NCI-H128 (cell line): ENCODE results near the gene CCDC149.

ENCODE experiments used
- DNase-seq: peaks from one replicate; lab custom pipeline; 2025; ENCODE audit not compliant: unreplicated experiment; lab: John Stamatoyannopoulos, UW

The CCDC149 gene

GRCh38 chr4:24845132-24845531 is 67.7 kb downstream of the CCDC149 start:
- no peak for DNase-seq

- DNase-seq: no peak
Observed at GRCh38 chr4:24843096-24843495, 69.7 kb downstream of the CCDC149 start.

DNA sequence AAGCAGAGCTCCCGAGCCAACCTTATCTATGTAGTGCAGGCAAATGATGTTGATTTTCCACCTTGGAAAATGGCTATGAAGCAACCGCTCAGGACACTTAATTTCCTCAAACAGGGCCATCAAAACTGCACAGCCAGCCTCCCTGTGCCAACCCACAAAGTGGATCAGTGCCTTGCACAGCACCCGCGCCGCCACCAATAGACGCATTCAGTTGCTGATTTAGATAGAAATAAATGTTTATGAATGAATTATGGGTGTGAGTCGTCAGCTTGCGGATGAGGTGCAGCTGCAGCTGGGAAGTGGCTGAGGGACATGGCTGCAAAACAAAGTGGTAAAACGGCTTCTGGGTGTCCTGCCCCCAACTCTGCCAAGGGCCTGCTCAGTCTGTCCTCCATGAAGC is 70.5 kb downstream of the CCDC149 start:
- DNase-seq: no peak

DNA sequence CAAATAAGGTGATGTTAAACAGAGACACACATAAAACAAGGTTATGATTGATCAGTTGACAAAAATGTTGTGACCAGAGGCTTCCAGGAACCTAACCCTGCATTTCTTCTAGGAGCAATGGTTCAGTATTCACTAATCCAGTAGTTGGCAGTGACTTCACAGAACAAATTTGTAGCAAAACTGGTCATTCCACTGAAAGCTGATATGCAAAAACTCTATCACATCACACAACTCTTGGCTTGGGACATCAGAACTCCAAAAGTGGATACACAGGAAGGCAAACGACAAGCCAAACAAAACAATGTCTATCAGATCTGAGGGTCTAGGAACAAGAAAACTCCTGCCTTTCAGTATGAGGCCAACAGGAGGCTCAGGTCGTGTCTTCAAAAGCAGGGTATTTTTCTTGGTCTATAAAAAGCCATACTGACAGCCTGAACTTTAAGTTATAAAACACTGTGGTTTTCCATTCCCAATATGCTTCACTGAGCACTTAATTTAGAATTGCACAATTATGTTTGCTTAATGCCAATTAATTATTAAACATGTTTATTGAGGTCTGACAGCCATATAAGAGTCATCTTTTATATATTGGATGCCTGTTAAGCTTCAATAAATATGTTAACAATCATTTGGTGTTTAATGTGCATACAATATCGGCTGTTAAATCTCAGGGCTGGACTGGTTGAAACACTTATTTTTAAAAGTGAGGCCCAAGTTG is 71.9 kb downstream of the CCDC149 start:
- DNase-seq: no peak

- DNase-seq: no peak
Observed at GRCh38 chr4:24840362-24840761, 72.5 kb downstream of the CCDC149 start.

DNA sequence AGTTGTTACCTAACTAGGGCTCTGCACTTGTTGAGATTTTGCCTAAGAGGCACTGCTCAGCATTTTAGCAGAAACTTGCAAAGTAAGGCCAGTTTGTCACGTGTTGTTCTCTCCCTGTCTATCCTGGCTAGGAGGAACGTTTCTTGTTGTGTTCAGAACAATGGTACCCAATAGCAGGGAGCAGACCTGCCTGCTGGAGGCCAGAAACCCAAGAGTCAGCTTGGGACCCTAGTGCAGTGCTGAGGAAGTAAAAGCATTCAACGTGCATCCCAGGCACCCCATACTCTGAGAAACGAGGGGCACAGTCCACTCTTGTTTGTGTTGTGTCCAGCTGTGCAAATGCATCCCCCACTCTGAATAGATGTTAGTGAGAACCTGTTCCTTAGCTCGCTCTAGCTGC is 75.1 kb downstream of the CCDC149 start:
- DNase-seq: no peak

GRCh38 chr4:24837336-24837735 is 75.5 kb downstream of the CCDC149 start:
- DNase-seq: no peak

- no peak for DNase-seq
Observed at GRCh38 chr4:24836661-24837242, 76.1 kb downstream of the CCDC149 start.

- DNase-seq: no peak
Observed at GRCh38 chr4:24835696-24836095, 77.1 kb downstream of the CCDC149 start.

DNA sequence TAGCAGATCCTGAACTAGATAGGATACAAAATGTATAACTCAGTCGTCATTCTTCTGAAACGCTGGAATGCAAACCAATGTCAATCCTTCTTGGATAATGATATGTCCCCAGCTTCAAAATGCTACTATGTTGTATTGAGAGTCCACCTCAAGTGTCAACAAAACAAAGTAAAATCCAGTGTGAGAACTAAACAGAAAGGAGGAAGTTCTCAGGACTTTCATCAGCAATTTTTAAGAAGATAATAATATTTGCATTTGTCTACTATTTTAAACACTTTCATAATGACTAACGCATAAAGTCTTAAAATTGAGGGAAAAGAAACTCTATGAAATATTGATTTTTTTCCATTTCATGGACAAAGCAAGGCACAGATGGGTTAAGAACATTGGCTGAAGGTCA is 81.2 kb downstream of the CCDC149 start:
- no peak for DNase-seq

GRCh38 chr4:24824720-24825119 is 88.1 kb downstream of the CCDC149 start:
- DNase-seq: no peak

GRCh38 chr4:24820541-24820940 is 92.3 kb downstream of the CCDC149 start:
- DNase-seq: no peak

DNA sequence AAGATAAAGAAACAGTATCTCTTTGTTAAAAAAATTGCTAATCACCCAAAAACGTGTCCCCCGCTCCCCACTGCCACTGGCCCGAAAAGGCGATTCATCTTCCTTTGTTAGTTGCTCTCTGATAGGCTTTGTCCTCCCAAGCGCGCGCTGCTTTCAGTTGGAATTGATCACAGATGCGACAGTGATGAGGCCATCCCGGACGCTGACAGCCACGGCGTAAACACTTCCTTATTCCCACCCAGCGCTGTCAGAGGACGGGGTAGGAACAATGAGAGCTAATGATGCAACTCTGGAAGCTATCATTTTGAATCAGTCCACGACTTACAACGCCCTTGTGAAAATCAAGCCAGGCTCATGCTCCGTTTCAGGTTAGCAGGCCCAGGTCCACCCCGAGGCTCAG is 96.0 kb downstream of the CCDC149 start:
- no peak for DNase-seq

DNA sequence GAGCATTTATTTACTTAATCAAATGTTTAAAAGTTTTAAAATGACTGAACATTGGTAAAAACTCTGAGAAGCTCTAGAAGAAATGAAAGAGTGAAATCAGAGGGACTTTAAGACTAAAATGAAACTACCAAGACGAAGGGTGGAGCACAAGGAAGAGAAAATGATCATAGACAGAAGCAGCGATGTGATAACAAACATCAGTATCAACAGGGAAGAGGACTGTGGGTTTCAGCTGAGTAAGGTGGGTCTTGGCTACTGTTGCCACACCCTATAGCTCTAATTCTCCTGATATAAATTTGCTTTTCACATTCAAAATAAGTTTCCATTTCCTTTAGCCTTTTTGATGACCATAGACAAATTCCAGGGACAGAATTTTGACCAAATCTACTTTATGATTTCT is 99.1 kb downstream of the CCDC149 start:
- no peak for DNase-seq

DNA sequence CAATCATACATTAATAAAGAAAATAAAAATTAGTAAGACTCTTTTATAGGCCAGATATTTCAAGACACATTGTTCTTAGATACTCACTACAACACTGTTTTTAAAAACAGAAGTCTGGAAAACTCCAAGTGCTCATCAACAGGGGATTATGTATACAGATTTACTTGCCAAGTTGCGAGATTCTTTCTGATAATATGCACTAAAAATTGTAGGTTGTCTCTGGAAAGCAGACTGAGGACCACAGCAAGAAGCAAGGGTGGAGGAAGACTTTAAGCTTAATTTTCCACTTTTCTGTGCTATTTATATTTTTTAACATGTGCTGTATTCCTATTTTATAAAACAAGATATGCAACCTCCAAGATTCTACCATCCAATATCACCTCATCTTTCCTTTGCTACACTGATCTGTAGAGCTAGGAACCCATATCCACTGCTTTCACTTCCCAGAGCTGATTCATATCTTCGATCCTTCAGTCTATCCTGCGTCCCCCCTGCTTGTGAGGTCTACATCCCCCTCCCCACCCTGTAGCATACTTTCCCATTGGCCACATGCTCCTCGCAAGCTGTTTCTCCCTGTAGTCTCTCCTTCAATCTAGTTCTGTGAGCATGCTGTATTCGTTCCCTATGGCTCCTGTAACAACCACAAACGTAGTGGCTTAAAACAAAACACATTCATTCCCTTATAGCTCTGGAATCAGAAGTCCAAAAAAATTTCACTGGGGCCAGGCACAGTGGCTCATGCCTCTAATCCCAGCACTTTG is 101.8 kb downstream of the CCDC149 start:
- DNase-seq: no peak

GRCh38 chr4:24809815-24810405 is 102.9 kb downstream of the CCDC149 start:
- no peak for DNase-seq

DNA sequence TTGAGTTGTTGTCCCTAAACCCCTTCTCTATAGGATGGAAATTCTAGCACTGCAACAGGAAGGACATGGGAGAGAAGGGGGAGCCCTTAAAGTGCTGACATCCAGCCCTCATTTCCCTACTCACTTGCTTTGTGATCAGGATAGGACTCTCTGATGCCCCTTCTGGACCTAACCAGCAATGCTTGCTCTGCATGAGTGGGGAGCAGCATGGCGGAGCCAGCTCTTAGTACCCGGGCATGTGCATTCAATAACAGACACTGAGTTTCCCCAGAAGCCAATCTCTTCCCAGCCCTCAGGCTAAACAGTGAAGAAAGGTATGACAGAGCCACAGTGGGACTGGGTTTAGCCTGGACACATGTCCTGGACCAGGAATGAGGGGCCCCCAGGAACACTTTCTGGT is 103.5 kb downstream of the CCDC149 start:
- no peak for DNase-seq

- no peak for DNase-seq
Observed at GRCh38 chr4:24808955-24809354, 103.9 kb downstream of the CCDC149 start.

GRCh38 chr4:24808261-24808660 is 104.6 kb downstream of the CCDC149 start:
- no peak for DNase-seq

DNA sequence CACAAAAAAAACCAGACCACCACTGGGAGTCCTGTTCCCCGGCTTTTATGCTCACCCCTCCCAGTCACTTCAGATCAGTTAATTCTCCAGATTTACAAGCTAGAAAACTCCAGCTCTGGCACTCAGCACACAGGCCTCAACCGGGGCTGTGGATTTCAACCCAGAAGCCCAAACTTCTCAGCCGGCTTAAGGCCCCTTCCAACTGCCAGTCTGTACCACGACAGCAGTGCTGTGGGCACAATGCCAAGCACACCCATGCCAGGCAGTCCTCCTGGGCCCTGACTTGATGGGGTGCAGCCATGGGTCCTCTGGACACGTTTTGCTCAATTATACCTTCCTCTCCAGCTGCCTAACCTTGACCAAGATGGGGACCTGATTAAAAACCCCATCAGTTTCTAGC is 105.2 kb downstream of the CCDC149 start:
- no peak for DNase-seq

DNA sequence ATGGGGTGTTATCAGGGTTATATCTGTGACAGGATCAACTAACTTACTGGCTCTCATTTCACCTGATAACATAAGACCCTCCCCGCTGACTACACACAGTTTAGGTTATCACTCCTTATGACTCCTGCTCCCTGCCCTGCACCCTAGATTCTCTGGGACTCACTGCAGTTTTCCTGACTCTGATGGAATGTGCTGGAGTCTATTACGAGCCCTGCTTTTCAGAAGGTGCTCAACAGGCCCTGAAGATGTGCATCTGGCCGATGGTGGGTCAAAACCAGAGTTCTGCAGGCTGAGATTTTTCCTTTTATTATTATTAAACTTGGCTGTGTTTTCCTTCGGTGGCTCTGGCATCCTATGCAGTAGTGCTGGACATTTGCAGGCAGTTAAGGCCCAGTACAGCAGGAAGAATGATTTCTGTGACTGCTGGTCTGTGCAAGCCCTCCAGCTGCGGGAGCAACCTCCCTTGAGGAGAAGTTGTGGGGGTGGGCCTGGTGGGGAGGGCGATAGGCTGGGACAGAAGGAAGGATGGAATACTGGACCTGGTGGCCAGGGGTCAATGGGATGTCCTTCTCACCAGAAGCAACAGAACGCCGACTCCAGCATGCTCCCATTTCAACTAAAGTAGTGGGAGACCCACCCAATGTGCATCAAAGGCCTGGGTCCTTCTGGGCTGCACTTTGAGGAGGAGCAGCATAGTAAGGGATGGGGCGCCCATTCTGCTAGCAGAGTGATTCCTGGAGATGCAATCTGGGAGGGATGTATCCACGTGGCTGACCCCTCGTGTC is 106.4 kb downstream of the CCDC149 start:
- DNase-seq: no peak
